AG04450 (cell line): ENCODE data around the gene FGD6. TPM values are rescaled to one million over a fixed set of nuclear protein-coding genes. Genes with fewer than 3 reads are reported as not detected.

ENCODE experiments used
- CTCF ChIA-PET: fragments of 300-600, 350-600 bp; formaldehyde crosslinking; extraction: SDS; loops from one replicate; lab custom pipeline; 2022; ENCODE audit warnings: antibody characterized with exemption, inconsistent platforms; lab: Charles Lee
- POLR2A ChIA-PET: fragments of 350-600 bp; formaldehyde crosslinking; extraction: SDS; loops from one replicate; lab custom pipeline; 2021; ENCODE audit warnings: antibody characterized with exemption, inconsistent platforms; lab: Yijun Ruan, JAX
- DNase-seq: peaks from one replicate; pipeline ENCODE4 v3.0.0-alpha.2; 2011; ENCODE audit warnings: low read depth, low spot score
- H3K27ac ChIP-seq: one replicate; pipeline ENCODE4 v1.5.1; 2012; ENCODE audit warnings: low read depth, low read length, control low read depth
- H3K27me3 ChIP-seq: one replicate; pipeline ENCODE4 v1.6.0; 2012; ENCODE audit warnings: low read length; ENCODE audit not compliant: control insufficient read depth, insufficient read depth
- H3K4me3 ChIP-seq: 2 replicates; pipeline ENCODE4 v1.5.1; 2011; ENCODE audit warnings: mild to moderate bottlenecking, low read depth, low read length, control low read depth
- H3K9me3 ChIP-seq: 2 replicates; pipeline ENCODE4 v1.5.1; 2012; ENCODE audit warnings: low read length; ENCODE audit not compliant: control insufficient read depth, insufficient read depth
- polyA plus RNA-seq: library from polyadenylated mRNA; depleted of rRNA; stranded (reverse); fragments of >200 nt; gene quantifications from 2 replicates; pipeline ENCODE4 v1.2.3, GENCODE V29; 2011
- TF ChIP-seq, protein P1 (sequence below): IDR thresholded peaks from 2 replicates; pipeline ENCODE4 v1.5.1; 2011; ENCODE audit warnings: low read depth, low read length, control low read depth, inconsistent platforms

The FGD6 gene
- polyA plus RNA-seq, 1 experiment = 10.2 TPM

DNA sequence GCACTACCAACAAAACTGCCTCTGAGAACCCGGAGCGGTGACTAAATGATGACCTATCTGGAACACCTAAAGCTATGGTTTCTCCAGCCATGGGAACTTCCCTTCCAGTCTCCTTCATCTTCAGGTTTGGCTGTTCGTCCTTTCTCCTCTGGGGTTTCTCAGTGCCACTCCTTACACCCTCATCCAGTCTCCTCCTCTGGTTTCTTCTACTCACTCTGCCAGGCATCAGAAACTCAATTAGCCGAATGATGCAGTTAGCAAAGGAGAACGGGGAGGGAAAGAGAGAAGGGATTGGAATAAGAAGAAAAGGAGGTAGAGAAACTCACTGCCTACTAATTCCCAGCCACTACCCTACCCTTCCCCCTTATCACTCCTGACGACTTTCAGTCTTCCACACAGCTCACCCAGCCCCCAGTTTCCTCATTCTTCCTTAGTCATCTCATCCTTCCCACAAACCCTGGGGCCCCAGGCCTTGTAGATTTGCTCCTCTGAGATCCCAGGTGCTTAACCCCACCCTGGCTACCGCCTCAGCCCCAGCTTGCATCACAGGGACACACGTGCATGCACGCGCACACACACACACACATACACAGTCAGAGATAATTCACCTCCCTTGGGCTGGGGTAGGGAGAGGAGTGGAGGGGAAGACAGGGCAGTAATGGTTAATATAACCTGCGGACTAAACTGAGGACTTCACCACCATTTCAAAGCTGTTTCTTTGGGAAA is 13.0 kb downstream of the FGD6 start:
- H3K27ac ChIP-seq = peak overlapping the region; percentile 85
- no peak overlapping the region; the same call in 1 of the 2 replicates for H3K4me3 ChIP-seq
- no peaks in the 10 kb centered on the region for H3K9me3 ChIP-seq
- H3K27me3 ChIP-seq = no peaks in the 10 kb centered on the region
- CTCF ChIA-PET = interaction anchor here (4.9 kb wide), 1 partner anchor 12 kb away, joined by 26 read pairs; the partner anchor contains the start of genes FGD6 and VEZT
- POLR2A ChIA-PET = interaction anchor here (1.1 kb wide), 1 partner anchor 13 kb away, joined by 3 read pairs; the partner anchor contains the start of genes FGD6 and VEZT
- DNase-seq = peak; percentile 69
- TF ChIP-seq, protein P1, sequence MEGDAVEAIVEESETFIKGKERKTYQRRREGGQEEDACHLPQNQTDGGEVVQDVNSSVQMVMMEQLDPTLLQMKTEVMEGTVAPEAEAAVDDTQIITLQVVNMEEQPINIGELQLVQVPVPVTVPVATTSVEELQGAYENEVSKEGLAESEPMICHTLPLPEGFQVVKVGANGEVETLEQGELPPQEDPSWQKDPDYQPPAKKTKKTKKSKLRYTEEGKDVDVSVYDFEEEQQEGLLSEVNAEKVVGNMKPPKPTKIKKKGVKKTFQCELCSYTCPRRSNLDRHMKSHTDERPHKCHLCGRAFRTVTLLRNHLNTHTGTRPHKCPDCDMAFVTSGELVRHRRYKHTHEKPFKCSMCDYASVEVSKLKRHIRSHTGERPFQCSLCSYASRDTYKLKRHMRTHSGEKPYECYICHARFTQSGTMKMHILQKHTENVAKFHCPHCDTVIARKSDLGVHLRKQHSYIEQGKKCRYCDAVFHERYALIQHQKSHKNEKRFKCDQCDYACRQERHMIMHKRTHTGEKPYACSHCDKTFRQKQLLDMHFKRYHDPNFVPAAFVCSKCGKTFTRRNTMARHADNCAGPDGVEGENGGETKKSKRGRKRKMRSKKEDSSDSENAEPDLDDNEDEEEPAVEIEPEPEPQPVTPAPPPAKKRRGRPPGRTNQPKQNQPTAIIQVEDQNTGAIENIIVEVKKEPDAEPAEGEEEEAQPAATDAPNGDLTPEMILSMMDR = no peak

DNA sequence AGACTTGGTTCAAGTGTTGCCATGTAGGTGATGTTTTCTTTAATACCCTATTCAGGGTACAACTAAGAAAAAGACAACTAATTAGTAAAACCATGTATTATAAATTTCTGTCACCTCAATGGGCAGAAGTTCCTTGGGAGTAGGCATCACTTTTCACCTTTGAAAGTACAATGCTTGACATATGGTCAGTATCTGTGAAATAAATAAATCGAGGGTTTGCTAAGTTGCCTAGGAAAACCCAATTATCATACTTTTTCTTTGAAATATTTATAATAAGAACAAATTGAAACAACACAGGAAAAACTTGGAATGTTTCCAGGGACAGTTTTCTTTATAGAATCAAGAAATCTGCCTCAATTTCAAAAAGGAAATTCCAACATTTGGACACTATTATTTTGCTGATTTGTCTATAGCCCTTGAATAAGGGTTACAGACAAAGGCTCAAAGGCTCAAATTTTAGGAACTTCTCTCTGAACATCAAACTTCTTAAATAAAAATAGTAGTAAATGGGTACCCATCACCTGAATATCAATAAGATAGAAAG is 13.7 kb downstream of the FGD6 start:
- H3K27ac ChIP-seq = no peak overlapping the region
- no peak for DNase-seq
- TF ChIP-seq, protein P1 = no peak
- no peaks in the 10 kb centered on the region for H3K9me3 ChIP-seq
- H3K4me3 ChIP-seq = no peak overlapping the region
- POLR2A ChIA-PET = no interaction called here
- H3K27me3 ChIP-seq = no peaks in the 10 kb centered on the region
- CTCF ChIA-PET = no interaction called here

DNA sequence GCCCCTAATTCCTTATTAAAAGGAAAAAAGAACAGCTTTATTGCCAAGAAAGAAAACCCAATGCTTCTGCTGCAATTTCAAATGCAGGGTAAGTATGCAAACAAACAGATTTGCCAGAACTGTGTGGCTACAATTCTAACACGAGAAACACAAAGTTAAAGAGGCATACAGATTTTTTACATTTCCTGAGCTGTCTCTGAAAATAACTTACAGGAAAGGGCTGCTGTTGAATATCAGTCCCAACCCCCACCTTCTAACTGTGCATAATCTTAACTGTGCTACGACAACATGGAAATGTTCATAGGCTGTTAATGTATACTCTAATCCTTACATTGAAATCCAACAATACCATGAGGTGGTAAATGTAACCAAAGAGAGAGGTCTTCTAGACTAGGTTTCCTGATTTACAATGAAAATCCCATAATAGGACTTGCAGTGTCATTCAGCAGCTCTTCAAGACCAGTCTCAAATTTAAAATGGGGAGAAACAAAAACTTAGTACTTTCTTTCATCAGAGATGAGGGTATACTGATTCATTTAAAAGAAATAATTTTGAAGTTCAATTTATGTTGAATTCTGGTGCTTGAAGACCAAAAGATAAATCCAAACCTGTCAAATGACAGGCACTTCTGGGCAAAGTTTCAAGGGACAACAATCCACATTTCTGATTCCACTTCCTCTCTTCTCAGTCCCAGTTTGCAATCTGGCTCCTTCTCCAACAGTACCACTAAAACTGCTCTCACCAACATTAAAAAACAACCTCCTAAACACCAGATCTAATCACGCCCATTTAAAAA is 14.4 kb downstream of the FGD6 start:
- CTCF ChIA-PET = no interaction called here
- Histone ChIP-seq H3K4me3 (no peak overlapping the region), H3K9me3 (no peaks in the 10 kb centered on the region), H3K27ac (no peak overlapping the region), H3K27me3 (no peaks in the 10 kb centered on the region)
- POLR2A ChIA-PET = no interaction called here
- no peak for DNase-seq
- TF ChIP-seq, protein P1 = no peak

DNA sequence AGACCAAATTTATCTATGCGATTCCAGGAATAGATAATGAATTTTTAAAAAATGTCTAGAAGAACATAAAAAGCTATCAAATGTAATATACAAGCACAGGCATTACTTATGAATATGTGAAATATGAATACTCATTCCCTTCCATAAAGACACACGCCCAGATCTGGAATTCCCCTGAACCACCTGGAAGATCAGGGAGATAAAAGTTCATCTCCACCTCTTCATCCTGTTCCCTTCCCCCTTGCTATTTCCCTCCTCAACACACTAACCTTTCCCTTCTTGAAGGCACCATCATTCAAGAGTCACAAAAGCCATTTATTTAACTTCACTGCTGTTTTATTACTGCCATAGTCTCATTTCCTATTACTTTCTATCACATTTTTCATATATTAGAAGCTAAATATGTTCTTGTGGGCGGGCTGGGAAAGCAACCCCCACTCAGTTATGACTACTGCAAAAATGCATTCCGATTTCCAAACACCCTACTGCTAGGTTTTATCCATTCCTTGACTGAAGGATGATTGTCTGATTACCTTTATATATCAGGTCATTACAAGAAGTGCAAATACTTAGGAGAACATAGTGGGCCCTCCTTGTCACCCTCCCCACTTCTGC is 16.1 kb downstream of the FGD6 start:
- ChIA-PET POLR2A (interaction anchor here (0.6 kb wide), 1 partner anchor 17 kb away, joined by 3 read pairs; the partner anchor contains the start of gene VEZT), CTCF (interaction anchor here (1.1 kb wide), 1 partner anchor 9 kb away, joined by 3 read pairs; no protein-coding TSS in a partner anchor)
- TF ChIP-seq, protein P1 = no peak
- no peak overlapping the region for H3K27ac ChIP-seq
- no peak overlapping the region for H3K4me3 ChIP-seq
- no peaks in the 10 kb centered on the region for H3K9me3 ChIP-seq
- H3K27me3 ChIP-seq = no peaks in the 10 kb centered on the region
- no peak for DNase-seq
